ENCODE results near the gene TMIGD1.

DNA sequence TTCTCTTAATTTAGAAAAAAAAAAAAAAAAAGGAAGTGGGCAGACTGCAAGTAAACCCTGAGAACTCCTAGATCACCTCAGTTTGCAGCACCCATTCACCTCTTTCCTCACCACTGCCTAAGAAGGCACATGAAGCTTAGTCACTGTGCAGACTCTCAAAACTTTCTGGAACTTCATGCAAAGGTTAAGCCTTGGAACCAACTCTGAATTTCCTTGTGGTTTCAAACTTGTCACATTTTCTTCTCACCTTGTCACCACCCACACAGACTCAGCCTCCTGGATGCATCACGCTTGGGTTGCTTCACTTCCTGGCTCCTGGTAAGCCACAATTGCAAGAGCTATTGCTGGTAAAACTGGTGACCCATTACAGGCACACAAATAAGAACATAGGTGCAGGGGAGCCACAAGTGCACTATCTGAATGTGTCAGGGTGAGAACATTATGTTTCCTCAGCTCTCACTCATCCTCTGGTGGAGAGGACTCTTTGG is 29.9 kb upstream of the TMIGD1 start:
- TF ChIP-seq, protein P1, sequence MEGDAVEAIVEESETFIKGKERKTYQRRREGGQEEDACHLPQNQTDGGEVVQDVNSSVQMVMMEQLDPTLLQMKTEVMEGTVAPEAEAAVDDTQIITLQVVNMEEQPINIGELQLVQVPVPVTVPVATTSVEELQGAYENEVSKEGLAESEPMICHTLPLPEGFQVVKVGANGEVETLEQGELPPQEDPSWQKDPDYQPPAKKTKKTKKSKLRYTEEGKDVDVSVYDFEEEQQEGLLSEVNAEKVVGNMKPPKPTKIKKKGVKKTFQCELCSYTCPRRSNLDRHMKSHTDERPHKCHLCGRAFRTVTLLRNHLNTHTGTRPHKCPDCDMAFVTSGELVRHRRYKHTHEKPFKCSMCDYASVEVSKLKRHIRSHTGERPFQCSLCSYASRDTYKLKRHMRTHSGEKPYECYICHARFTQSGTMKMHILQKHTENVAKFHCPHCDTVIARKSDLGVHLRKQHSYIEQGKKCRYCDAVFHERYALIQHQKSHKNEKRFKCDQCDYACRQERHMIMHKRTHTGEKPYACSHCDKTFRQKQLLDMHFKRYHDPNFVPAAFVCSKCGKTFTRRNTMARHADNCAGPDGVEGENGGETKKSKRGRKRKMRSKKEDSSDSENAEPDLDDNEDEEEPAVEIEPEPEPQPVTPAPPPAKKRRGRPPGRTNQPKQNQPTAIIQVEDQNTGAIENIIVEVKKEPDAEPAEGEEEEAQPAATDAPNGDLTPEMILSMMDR (IDR thresholded peaks at IDR 0.05; ENCODE audit: low read depth, low read length, poor library complexity, severe bottlenecking) = no peak
- no peak for TF ChIP-seq EZH2phosphoT487 (IDR thresholded peaks at IDR 0.05; ENCODE audit: borderline replicate concordance, low read length)
